Femur (tissue), 1 donor: ENCODE measurements around the gene PTGIS.

ENCODE experiments used
- DNase-seq: peaks from one replicate; pipeline ENCODE4 v3.0.0-alpha.2; 2017

PTGIS gene

DNA sequence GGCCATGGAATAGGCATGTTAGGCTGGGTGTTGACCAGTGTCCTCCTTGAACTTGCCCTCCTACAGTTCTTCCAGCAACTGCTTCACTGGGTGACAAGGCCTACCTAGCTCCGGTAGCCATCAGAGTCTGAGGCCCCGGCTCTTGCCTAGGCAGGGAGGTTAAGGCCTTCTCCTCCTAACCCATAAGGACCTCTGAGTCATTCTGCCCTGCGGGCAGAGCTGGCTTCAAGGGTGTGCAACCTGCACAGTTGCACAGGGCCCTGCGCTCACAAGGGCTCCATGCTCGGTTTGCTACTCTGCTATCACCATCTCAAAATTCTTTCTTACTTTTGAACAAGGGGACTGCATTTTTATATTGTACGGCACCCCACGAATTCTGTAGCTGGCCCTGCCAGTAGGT is 103.4 kb downstream of the PTGIS start:
- DNase-seq = no peak

DNA sequence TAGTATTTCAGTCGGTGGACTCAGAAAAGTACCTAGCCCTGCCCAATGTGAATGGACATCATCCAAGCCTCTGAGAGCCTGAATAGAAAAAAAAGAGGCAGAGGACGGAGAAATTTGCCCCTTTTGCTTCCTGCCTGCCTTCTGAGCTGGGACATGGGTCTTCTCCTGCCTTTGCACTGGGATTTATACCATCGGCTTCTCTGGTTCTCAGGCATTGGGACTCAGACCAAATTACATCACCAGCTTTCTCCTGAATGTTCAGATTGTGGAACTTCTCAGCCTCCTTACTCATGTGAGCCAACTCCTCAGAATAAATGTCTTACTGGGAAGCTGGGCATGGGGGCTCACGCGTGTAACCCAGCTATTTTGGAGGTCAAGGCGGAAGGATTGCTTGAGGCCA is 105.3 kb downstream of the PTGIS start:
- DNase-seq = no peak

DNA sequence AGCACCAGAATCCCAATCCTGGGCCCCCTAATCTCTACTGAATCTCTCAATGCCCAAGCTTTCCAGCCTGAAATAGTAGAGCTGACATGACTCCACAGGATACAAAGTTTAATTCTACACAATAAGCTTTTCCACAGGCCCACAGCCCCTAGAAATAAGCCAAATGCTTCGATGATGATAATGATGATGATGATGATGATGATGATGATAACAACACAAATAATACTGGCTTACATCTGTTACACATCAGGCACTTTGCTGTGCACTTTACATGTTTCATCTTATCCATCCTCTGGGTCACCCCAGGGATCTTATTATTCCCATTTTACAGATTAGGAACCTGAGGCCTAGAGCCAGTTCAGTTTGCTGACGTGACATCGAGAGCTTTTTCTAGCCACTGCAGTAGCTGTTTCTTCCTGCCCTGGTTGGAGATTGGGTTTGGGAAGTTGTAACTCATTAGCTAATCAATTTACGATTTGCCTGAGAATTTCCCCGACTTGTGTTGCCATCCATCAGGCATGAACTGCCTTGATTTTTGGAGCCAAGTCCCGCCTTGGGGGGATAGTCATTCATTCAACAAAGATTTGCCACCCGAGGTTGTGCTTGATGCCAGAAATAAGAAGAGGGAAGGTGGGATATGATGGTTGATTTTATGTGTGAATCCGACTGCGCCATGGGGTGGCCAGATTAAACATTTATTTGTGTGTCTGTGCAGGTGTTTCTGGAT is 105.9 kb downstream of the PTGIS start:
- no peak for DNase-seq

DNA sequence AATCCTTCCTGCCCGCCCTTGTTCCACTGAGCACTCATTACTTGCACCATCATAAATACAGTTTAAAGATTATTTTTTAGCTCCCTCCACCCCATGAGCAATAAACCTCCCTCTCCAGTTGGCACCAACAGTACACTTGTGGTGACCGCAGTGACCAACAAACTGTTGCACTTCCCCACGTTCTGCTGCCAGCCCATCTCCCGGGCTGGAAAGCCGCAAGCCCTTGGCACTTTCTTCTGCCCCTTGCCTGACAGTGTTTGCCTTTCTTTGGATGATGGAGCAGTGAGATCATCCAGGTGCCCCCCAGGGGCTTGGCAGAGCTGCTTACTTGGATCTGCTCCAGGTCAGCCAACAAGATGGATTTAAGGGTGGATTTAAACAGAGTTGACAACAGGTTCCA is 107.0 kb downstream of the PTGIS start:
- DNase-seq = no peak

DNA sequence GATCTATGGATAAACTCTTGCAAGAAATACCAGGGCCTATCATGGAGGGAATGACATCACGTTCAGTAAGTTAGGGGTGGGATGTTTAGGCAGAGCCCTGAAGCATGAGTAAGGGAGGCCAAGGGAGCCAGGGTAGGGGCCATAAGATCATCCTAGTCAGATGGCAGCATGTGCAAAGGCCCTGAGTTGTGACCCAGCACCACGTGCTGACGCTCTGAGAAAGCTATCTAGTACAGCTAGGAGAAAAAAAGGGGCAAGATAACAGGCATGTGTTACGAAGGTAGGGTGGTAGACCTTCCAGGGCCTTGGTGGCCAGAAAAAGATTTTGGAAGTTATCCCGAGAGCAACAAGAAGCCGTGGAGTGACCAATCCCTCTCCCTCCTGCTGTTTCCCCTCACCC is 107.8 kb downstream of the PTGIS start:
- DNase-seq = no peak

DNA sequence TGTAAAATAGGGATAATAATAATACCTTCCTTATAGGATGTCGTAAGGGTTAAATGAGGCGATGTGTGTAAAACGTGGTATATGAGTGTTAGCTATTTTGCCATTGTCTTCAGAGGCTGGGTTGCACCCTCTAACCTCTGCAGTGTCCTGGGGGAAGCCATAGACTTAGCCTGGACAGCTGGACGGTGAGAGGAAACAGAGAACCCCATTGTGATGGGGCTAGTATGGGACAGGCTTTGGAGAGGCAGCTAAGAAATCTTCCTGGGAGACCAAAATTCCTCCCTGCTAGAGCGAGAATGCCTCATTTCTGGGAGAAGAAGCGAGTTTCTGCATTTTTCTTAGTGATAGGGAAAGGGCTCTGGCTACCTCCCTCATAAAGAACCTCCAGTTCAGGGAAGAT is 108.3 kb downstream of the PTGIS start:
- no peak for DNase-seq

DNA sequence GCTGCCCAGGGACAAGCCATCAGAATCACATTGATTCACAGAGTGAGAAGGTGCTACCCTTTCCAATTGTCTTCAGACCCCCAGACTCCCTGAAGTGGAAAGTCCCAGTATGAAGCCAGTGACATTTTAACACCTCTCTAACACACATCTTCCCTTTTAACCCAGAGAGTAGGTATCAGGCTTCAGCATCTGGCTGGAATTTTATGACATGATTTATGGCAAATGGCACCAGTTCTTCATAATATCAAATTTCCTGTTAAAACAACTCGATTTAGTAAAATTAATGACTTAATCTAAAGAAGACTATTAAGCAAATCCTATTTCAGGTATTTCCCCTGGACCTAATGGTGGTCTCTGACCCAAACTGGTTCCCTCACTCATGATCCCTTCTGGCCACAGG is 110.5 kb downstream of the PTGIS start:
- DNase-seq = no peak

DNA sequence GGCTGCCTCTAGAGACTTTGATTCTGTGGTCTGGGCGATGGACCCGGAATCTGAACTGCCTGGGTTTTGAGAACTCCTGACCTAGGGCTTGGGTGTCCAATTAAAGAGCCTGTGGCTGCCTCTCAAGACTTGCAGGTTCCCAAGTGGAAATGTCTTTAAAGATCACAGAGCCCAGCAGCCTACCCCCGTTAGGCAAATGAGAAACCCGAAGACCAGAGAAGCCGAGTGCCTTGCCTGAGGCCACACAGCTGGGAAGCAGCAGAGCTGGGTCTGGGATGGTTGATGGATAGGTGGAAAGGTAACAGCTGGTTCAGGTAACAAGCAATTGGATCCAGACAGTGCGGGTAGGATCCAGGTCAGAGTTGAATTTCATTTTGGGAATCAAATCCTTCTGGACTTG is 111.3 kb downstream of the PTGIS start:
- no peak for DNase-seq

DNA sequence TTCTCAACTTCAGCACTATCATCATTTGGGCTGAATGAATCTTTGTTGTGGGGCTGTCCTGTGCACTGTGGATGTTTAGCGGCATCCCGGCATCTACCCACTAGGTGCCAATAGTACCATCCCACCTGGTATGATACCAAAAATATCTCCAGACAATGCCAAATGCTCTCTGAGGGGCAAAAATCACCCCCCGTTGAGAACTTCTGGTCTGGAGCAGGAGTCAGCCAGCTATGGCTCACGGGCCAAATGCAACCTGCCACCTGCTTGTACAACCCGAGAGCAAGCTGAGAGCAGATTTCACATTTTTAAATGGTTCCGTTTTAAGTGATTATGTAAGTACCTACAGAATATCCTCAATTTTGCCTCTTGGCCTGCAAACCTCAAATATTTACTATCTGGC is 112.2 kb downstream of the PTGIS start:
- no peak for DNase-seq
